H1 (cell line): ENCODE results near the gene DDB1. TPM values are rescaled to one million over a fixed set of nuclear protein-coding genes. Genes with fewer than 3 reads are reported as not detected.

Experiments
- KDM1A ChIP-seq: fragments of 200-600, 300-600 bp; sonication (generic); IDR thresholded peaks from 2 replicates; pipeline ENCODE4 v1.7.1; 2016; ENCODE audit warnings: mild to moderate bottlenecking, low read length, borderline replicate concordance
- TAF7 ChIP-seq: optimal IDR thresholded peaks from 2 replicates; pipeline ENCODE3; 2011; ENCODE audit warnings: low read depth, mild to moderate bottlenecking, inconsistent platforms, low read length, moderate library complexity, borderline replicate concordance
- polyA plus RNA-seq, 7 experiments: library from polyadenylated mRNA; depleted of rRNA in 3 of 7; stranded (reverse) in 5 of 7; unstranded in 2 of 7; fragments of >200 nt in 5 of 7; fragments of 200-250 nt in 2 of 7; gene quantifications; 1 replicate in 5 of 7; 2 replicates in 1 of 7; 4 replicates in 1 of 7; pipeline versions ENCODE4 v1.2.1 to v1.2.3, GENCODE V29; 2011 to 2013; ENCODE audit warnings: missing spikeins in 2 of 7, mixed read lengths in 2 of 7
- total RNA-seq: library from RNA; stranded (reverse); fragmentation: NEBNext Ultra II Directional; extraction: Animal tissue kit (Norgen Biotek cat#: 25700); gene quantifications from 2 replicates; pipeline ENCODE4 v1.2.1, GENCODE V29; 2021

Gene DDB1
- total and polyA plus RNA-seq, 2 of the 8 experiments (the other 6 are each of a cell fraction or from before 2014, with no cell fraction given): 275 to 306 TPM

- TF ChIP-seq KDM1A (no peak), TAF7 (no peak)
- TF ChIP-seq, all 59 proteins: peak for 0
These were observed 24.5 kb upstream of the DDB1 start (continued) for GRCh38 chr11:61357233-61357893.
